Effector CD4-positive, alpha-beta T cell (primary cell): ENCODE measurements around the gene MAP2K2.
"Not testable (repeated sequence)": the region's sequence is repeated elsewhere in the genome, so short reads cannot be mapped to it uniquely, and the experiment has no call there.

Experiments
- DNase-seq: peaks from one replicate; pipeline ENCODE4 v3.0.0-alpha.2; 2020
- total RNA-seq: gene quantifications from one replicate; lab custom pipeline; 2026; lab: John Stamatoyannopoulos, UW

MAP2K2 gene
- 79.5 reads per million, percentile 78 among the genes with 10 or more reads in this experiment for total RNA-seq

- DNase-seq, result peak; percentile 95
These were observed at the start of gene MAP2K2 for GRCh38 chr19:4123615-4124568. Gene MAP2K2 (minus strand): TSS chr19:4124122. CDS start chr19:4123875, 247 bp downstream.

- peak; percentile 61 for DNase-seq
These were observed 49.0 kb upstream of the MAP2K2 start for GRCh38 chr19:4172861-4173473.

DNA sequence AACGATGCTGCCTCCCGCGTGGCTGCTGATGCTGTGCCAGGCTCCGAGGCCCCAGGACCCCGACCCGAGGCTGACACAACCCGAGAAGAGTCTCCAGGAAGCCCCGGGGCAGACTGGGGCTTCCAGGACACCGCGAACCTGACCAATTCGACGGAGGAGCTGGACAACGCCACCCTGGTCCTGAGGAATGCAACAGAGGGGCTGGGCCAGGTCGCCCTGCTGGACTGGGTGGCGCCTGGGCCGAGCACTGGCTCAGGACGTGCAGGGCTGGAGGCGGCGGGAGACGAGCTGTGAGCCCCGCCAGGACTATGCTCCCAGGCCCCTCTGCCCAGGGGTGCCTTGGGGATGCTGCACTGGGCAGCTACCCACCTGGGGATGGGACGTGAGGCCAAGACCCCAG, 47.8 kb upstream of the MAP2K2 start:
- no peak for DNase-seq

- DNase-seq, result no peak
These were observed 40.3 kb upstream of the MAP2K2 start for GRCh38 chr19:4164262-4164661.

DNA sequence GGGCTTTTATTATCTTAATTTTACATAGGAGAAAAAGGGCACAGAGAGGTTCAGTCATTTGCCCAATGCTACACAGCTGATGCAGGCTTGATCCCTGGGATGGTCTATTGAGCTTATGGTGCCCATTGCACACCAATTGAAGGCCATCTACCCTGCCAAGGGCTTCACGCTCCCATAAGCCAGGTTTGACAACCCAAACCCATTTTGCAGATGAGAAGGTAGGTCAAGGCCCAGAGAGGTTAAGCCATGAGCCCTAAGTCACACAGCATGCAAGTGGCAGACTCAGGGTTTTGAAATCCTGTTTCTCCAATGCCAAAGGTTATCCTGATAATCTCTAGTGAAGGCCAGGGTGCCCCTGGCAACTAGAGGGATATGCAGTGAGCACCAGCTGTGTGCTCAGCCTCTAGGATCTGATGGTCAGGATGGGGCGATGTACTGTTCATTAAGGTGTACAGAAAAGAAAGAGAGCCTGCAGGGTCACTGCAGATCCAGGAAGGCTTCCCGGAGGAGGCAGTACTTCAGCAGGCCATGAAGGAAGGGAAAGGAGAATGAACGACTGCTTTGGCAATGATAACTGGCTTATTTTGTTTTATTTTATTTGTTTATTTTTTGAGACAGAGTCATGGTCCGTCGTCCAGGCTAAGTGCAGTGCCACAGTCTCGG, 37.6 kb upstream of the MAP2K2 start:
- no peak for DNase-seq

GRCh38 chr19:4157971-4158370, 34.0 kb upstream of the MAP2K2 start:
- not testable (repeated sequence) for DNase-seq

DNA sequence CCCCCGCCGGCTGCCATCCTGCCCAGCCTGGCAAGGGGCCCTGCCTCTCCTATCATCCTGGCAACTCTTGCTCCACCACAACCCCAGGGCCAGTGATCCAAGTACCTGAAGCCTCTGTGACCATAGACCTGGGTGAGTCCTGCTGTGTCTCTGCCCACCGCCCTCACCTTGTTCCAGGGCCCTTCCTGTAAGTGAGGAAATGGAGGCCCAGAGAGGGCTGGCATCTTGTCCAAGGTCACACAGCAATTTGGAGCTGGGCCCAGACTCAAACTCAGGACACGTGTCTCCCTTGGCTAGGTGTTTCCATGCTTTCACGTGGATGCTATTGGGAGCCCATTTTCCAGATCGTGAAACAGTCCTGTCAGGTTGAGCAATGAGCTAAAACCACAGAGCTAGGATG, 33.2 kb upstream of the MAP2K2 start:
- no peak for DNase-seq

- no peak for DNase-seq
These were observed 30.8 kb upstream of the MAP2K2 start for GRCh38 chr19:4154571-4155312.

DNA sequence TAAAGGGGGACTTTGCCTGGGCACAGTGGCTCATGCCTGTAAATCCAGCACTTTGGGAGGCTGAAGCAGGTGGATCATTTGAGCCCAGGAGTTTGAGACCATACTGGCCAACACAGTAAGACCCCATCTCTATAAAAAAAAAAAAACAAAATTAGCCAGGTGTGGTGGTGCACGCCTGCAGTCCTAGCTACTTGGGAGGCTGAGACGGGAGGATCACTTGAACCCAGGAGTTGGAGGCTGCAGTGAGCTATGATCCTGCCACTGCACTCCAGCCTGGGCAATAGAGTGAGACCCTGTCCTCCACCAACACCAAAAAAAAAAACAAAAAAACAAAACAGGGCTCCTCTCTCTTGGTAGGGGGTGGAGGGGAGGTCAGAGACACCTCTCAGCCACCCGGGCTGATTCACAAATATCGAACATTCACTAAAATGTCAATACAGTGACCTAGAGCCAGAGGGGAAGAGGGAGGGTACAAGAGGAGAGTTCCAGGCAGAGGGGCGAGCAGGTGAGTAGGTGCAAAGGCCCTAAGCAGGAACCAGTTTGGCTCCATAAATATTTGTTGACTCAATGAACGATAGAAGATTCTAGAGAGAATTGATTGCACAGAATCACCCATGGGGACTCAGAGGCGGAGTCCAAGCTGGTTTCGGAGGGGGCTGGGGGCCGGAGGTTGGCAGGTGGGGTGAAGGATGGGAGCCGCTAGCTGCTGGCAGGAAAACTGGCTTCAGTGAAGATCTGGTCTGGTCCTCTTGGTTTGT, 28.5 kb upstream of the MAP2K2 start:
- no peak for DNase-seq

GRCh38 chr19:4151623-4152022, 27.7 kb upstream of the MAP2K2 start:
- DNase-seq, result no peak

GRCh38 chr19:4149518-4150288, 25.8 kb upstream of the MAP2K2 start:
- DNase-seq, result no peak

DNA sequence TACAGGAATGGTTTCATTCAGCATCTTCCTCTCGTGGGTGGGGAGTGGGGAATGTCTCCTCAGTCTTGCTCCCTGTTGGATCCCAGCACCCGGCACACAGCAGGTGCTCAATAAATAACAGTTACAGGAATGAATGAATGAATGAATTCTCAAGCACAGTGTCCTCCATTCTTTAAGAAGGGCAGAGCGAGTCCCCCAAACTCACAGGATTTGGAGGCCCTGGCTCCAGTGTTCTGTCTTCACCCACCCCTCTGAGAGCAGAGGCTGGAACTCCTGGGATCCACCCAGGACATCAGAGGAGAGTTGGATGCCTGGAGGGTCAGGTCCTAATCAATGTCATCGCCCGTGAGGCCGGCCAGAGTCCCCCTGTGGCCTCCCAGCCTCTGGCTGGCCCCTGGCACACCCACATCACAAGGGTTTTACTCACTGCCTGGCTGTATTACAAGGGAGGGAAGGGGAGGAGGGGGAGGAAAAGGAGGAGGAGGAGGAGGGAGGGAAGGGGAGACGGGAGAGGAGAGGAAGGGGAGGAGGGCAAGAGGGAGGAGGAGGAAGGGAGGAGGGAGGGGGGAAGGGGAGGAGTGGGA, 20.8 kb upstream of the MAP2K2 start:
- no peak for DNase-seq

GRCh38 chr19:4142916-4143315, 19.0 kb upstream of the MAP2K2 start:
- DNase-seq, result not testable (repeated sequence)

- no peak for DNase-seq
These were observed 16.4 kb upstream of the MAP2K2 start for GRCh38 chr19:4140237-4140711.

DNA sequence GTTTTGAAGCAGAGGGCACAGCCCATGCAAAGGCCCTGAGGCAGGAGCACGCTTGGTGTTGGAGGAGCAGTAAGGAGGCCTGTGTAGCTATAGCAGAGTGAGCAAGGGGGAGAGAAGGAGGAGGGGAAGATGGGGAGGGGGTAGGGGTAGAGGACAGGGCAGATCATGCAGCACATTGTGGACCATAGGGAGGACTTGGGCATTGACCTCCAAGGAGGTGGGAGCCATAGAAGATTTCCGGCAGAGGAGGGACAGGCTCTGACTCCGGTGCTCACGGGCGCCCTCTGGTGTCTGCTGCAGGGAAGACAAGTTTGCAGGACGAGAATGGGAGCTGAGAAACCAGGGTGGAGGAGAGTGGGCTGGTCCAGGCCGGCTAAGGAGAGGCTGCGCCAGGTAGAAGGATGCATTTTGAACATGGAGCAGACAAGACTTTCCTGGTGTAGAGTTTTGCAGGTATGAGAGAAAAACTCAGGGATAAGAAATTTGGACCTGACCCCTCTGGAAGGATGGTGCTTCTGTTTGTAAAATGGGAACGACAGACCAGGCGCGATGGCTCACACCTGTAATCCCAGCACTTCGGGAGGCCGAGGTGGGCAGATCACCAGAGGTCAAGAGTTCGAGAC, 15.8 kb upstream of the MAP2K2 start:
- DNase-seq, result peak; percentile 83

GRCh38 chr19:4138445-4138844, 14.5 kb upstream of the MAP2K2 start:
- no peak for DNase-seq

DNA sequence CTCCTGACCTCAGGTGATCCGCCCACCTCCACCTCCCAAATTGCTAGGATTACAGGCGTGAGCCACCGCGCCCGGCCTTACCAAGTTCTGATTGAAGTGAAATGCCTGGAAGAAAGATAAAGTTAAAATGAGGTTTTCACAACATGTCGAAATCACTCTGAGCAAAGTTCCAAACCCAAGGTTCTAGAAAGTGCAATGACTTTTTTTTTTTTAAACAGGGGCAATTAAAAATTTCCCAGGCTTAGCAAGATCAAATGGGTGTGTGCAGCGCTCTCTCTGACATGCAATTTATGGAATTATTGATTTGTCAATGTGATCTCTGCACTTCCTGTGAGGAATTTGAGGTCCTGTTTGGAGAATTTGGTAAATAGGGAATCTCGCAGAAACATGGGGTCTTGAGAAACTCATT, 12.8 kb upstream of the MAP2K2 start:
- no peak for DNase-seq

GRCh38 chr19:4135386-4135785, 11.5 kb upstream of the MAP2K2 start:
- DNase-seq, result not testable (repeated sequence)

- DNase-seq, result no peak
These were observed 10.4 kb upstream of the MAP2K2 start for GRCh38 chr19:4134351-4134750.
